HG03108 (cell line): ENCODE data around the gene TRAK1.

Experiments
- ATAC-seq: cut with Tn5 transposase; IDR thresholded peaks from one replicate; pipeline ENCODE4 v1.9.1; 2021; ENCODE audit warnings: moderate library complexity; ENCODE audit not compliant: unreplicated experiment

TRAK1 gene

DNA sequence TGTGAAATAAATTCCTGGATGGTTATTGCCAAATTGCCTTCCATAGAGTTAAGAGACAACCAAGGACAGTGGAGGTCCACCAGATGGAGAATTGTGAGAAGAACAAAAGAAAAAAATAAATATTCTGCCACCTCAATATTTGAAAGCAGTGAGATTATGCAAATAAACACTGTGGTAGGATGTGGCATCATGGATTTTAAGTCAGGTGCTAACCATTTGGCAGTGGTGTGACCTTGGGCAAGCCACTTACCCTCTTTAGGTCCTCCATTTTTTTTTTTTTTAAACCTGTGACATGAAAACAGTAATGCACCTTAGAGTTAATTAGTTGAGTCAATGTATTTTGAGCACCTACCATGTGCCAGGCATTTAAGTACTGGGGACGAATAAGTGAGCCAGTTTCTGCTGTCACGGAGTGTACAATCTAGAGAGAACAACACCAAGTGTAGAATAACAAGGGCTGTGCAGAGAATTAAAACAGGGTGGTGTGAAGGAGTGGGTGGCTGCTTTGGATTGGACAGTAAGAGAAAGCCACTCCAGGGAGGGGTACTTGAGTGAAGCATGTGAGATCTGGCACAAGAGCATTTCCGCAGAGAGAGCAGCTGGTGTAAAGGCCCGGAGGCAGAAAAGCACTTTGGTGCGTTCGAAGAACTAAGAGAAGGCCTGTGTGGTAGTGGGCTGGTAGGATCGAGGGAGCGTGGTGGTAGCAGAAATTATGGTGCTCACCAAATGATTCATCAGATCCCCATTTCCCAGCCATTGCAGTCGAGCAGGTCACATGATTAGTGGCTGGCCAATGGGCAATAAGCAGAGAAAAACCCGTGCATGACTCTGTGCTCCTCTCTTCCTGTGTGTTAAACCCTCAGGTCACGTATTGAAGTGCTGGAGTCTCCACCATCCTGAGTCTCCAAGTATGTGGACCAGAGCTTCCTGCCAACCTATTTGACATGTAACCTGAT lies 135.6 kb downstream of the TRAK1 start:
- ATAC-seq = no peak

GRCh38 chr3:42228796-42229195 lies 137.6 kb downstream of the TRAK1 start:
- ATAC-seq = no peak

GRCh38 chr3:42229266-42229941 lies 138.2 kb downstream of the TRAK1 start:
- no peak for ATAC-seq

DNA sequence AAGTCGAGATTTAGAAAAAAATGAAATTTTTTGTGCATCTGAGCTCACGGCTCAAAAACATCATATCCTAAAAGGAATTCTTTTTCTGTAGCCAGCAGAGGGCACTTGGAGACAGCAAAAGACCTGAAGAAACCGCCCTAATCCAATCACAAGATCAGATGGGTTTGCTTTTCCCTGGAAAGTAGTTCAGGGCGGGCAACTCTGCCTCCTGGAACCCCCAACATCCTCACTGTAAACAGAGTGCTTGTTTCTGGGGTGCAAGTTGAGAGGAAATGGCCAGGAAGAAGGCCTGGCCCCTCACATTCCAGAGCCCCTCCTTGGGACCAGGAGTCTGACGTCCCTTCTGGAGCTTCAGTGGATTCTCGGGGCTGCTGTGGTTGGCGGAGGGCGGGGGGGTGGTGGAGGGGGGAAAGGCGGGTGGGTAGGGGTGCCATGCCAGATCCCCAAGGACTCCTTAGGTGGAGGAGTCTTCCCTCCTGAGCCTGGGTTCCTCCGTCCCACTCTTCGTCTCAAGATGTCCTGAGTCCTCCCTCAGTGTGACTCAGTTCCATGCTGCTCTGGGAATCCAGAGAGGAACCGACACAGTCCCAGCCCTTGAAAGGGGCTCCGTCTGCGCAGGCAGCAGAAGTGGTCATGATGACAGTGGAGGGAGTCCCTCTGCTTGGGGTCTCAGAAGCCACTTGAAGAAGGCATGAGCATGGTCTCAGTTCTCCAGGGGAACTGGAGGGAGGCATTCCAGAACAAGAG lies 139.0 kb downstream of the TRAK1 start:
- no peak for ATAC-seq

DNA sequence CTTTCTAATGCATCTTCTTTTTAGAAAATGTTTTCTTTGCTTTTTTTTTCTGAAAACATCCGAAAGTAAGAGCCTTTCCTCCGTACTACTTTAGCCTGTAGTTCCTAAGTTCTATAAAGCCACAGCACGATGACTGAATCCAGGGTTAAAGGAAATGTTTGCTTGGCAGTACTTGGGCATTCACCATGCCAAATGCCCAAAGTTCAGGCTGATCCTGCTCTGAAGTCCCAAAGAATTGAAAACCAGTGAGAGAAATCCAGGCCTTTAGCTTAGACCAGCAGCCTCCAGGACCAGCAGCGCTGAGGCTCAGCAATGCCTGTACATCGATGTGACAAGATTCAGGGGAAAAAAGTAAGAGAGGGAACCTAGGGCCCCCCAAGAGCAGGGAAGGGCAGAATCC lies 139.7 kb downstream of the TRAK1 start:
- no peak for ATAC-seq

DNA sequence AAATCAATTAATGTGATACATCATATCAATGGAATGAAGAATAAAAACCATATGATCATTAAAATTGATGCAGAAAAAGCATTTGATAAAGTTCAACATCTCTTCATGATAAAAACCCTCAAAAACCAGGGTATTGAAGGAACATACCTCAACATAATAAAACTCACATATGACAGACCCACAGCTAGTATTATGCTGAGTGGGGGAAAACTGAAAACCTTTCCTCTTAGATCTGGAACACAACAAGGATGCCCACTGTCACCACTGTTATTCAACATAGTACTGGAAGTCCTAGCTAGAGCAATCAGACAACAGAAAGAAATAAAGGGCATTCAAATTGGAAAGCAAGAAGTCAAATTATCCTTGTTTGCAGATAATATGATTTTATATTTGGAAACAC lies 144.4 kb downstream of the TRAK1 start:
- no peak for ATAC-seq

DNA sequence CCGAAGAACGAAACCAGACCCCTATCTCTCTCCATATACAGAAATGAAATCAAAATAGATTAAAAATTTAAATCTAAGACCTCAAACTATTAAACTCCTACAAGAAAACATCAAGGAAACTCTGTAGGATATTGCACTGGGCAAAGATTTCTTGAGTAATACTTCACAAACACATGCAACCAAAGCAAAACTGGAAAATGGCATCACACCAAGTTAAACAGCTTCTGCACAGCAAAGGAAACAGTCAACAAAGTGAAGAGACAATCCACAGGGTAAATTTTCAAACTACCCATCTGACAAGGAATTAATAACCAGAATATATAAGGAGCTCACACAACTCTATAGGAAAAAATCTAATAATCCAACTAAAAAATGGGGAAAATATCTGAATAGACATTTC lies 145.5 kb downstream of the TRAK1 start:
- no peak for ATAC-seq

GRCh38 chr3:42246091-42246490 lies 154.9 kb downstream of the TRAK1 start:
- no peak for ATAC-seq

DNA sequence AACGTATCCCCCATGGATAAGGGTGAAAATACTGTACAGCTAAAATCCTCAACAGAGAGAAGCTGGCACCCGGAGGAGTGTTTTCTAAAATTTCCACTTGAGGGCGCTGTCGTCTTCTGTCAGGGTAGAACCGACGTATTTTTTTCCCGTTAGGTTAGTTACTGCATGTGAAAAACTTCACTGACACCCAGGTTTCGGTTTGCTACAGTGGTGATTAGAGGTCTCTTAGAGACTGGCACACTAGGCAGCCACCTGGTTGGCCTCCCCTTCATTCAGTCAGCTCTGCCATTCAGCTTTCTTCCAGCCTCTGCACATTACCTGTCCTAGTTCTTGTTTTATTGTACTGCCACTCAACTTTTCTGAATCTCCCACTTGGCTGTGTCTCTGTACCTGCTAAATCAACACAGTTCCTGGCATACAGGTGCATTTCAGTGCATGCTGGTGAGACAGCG lies 156.4 kb downstream of the TRAK1 start:
- ATAC-seq = peak; percentile 64

DNA sequence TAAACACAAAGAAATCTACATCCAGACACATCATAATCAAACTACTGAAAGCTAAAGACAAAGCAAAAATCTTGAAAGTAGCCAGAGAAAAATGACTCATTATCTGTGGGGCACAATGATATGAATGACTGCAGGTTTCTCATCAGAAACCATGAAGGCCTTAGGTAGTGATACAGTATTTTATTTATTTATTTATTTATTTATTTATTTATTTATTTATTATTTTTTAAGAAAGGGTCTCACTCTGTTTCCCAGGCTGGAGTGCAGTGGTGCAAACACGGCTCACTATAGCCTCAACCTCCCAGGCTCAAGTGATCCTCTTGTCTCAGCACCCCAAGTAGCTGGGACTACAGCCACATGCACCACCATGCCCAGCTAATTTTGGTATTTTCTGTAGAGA lies 159.6 kb downstream of the TRAK1 start:
- ATAC-seq = no peak

DNA sequence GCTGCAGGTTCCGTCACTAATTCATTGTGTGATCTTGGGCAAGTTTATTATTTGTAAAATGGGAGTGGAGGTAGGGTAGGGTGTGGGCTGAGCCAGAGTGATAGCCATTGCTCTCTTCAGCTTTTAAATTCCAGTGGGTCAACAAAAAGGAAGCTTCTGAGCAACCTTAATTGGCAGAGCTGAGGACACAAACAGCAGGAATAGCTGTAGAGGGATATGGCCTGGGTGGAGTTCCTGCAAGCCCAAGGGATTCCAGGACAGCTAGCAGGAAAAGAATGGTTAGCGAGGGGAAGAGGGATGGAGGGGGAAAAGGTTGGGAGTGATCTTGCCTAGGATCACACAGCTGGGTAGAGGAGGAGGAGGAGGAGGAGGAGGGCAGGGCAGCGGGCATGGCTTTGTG lies 163.4 kb downstream of the TRAK1 start:
- no peak for ATAC-seq

- ATAC-seq = no peak
Measured at GRCh38 chr3:42256135-42256819, 165.1 kb downstream of the TRAK1 start.

GRCh38 chr3:42257007-42257406 lies 165.8 kb downstream of the TRAK1 start:
- no peak for ATAC-seq

DNA sequence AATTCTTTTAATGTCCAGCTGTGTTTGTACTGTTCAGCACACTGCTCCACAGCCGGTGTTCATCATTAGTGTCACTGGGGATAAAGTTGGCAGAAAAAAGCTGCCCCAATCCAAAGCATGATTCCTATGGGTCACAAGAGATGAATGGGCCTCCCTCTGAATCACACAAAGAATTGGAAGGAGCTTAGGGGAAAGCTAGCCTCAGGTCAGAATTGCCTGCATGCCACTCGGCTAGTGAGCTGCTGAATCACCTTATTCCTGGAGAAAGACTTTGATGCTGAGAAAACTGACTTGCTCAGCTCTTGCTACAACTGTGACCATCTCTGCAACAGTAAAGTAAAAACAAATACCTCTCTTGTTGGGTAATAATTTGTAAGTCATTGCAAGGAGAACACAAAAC lies 171.4 kb downstream of the TRAK1 start:
- ATAC-seq = no peak

DNA sequence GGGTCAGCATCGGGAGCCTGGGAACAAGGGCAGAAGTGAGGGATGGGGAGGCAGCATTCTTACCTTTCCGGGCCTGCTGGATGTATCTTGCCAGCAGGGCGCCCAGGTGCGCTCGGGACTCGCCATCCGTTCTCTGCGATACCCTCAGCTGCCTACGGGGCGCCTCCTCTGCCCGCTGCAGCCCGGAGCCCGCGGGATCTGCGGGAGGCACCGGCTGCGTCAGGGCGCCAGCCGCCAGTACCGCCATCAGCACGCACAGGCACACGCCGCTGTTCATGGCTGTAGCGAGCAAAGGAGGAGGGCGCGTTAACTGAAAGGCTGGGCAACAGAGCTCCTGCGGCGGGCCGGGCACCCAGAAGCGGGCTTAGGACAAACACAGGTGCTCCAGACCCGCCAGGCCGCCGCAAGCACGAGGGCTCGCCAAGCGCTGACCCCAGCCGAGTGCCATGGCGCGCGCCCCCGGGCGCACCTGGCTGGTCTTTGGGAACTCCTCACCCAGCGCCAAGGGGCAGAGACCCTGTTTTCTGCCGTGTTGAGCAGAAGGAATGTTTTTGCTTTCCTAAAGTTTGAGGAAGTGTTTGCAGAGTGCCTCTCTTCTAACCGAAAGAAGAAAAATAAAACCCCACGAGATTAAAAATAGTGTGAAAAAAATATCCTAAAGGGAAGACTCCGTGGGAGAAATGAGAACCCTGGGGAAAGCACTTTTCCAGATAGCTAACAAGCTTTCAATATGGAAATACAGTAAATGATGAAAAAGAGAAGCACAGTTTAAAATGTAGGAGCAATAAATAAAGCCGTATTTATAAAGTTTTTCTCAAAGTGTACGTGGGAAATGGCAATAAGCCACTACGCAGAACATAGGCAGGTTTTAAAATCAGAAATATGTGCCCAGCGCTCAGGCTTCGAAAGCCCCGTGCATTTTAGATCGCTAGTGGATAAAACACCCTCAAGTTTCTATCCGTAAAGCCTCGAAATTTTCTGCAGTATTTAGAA lies 172.5 kb downstream of the TRAK1 start:
- ATAC-seq = no peak

- ATAC-seq = no peak
Measured at GRCh38 chr3:42264399-42265058, 173.4 kb downstream of the TRAK1 start.

- ATAC-seq = no peak
Measured at GRCh38 chr3:42265059-42265991, 174.2 kb downstream of the TRAK1 start.

DNA sequence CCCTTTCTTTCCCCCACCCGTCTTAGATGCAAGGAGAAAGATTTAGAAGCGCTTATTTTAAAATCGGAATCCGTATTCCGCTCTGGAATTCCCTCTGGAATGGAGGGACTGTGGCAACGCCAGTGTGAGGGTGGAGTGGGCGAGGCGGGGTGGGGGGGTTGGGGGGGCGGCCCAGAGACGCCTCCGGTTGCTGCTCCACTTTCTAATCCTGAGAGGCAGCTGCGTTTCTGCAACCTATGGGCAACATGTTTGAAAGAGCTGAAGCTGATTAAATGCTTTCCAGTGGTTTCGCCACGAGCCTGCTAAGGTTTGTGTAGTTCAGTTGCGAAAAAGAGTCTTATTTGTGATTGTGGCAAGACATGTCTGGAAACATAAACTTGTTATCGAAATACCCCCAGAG lies 174.9 kb downstream of the TRAK1 start, which contains the start of gene CCK:
Gene CCK, minus strand, starts transcription at position 101 of the 400 bp plus-strand sequence. CDS start 2,555 bp downstream, outside the sequence.
- ATAC-seq = no peak
